UCSD-AML1 (cell line): Measurements from ENCODE around the gene ZNF80.

Experiments
- DNase-seq: peaks from one replicate; lab custom pipeline; 2025; ENCODE audit not compliant: unreplicated experiment; lab: John Stamatoyannopoulos, UW

Gene ZNF80

GRCh38 chr3:114221165-114221880 lies 16.1 kb downstream of the ZNF80 start:
- DNase-seq = no peak

DNA sequence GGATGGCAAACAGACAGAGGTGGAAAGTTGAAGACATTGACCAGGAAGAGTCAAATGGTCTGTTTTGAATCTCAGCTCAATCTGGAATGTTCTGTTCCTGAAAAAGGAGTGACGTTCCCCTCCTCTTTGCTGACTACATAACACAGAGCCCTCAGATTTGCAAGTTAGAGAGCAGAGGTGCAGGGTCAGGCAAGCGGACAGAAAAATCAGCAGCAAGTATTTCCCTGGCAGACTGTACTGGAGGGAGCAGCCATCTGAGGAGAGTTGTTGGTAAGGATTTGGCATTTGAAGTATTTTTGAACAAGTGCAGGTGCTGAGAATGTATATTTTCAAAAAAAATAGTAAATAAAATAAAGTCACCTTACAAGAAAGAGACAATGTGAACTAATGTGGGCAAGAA lies 17.6 kb downstream of the ZNF80 start:
- no peak for DNase-seq

DNA sequence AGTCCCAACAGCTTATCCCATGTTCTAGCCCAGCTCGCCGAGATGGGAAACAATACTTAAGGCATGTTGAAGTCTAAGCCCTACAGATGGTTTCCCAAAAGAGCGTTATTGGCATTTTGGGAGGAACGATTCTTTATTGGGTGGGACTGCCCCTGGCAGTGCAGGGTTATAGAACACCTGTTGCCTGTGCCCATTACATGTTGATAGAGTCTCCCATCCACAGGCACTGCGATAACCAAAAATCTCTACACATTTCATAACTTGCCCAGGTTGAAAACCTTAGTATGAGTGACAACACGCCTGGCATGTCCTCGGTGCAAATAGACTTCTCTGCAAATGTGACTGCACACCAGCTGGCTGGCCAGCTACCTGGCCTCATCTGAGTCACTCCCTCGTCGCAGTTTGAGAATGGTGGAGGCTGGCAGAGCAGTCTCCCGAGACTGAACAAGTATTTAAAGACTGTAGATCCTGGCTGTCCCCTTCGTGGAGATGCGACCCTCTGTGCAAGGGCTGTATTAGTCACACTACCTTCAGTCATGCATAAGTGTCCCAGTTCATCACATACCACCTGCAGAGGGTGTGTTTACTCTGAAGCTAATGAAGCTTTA lies 18.7 kb downstream of the ZNF80 start:
- DNase-seq = no peak

DNA sequence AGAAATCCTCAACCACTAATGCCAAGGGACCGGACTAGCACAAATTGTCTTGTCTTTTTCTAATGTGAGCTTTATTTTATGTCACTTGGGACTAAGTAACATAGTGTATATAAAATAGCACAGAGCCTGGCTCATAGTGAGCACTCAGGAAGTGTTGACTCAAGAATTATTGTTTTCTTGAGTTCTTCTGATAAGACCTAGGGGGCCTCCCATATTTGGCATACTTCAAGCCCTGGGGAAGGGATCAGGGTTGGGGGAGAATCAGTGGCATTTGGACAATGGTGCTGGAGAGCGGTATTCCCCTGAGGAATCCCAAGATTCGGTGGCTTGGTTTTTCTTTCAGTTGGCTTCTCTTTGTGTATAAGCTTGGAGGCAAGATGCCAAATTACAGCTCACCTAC lies 19.4 kb downstream of the ZNF80 start:
- DNase-seq = no peak

DNA sequence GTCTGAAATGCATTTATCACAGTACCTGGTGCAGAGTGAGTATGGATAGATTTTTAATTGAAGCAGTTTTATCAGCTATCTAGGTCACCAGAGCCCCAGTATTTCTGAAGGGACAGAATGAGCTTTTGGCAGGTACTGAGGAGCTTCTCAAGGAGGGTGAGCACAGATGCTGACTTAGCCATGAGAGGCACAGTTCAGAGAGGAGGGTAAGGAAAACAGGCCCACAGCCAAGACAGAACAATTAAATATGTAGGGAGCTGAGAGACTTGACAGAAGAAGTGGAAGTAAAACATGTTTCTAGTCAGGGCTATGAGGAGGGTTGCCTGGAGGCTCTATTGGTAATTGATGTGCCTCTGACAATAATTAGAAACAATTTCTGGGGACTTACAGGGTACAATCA lies 20.1 kb downstream of the ZNF80 start:
- no peak for DNase-seq

GRCh38 chr3:114216186-114216970 lies 21.0 kb downstream of the ZNF80 start:
- no peak for DNase-seq

DNA sequence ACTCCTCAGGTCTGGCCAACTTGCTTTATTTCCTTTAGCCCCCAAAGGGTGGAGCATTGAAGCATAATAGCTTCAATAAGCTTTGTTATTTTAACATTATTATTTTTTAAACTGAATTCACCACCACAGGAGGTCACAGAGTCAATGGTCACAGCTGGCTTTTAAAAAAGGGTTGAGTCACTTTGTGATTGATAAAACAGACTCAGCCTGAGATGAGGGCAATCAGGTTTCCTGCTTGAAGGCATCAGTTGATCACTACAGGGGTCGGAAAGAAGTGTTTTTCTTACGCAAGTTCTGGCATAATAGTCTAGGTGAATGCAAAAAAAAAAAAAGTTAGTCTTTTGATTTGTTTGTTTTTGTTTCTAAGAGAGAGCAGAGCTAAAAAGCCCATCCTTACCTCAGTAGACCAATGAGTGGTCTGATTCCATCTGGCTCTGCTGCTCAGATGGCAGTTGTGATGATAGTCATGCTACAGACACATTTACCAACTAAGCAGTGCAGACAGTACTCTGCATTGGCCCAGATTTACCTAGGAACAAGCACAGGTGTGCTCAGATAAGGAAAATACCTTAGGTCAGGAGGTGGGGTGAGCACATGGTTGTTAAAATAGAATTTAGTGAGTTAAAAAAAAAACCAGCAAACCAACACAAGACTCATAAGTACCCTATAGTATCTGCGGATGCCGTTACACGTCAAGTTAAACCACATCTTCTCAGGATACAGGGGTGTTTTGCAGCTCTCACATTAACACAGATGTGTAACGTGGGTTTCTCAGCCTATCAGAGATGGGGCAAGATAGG lies 22.6 kb downstream of the ZNF80 start:
- no peak for DNase-seq

GRCh38 chr3:114213627-114214541 lies 23.5 kb downstream of the ZNF80 start:
- DNase-seq = no peak

DNA sequence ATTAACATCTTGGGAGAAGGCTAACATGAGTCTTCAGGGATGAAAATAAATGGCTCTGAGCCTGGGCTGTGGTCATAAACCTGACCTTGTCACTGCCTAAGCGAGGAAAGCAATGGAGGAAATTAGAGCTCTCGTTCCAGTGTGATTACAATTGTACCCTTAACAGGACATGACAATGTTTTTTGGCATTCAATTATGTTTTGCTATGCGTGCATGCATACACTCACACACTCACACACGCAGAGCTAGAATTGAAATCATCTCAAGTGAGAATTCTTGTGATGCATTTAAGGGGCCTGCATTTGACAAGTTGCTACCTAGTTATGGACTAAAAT lies 24.1 kb downstream of the ZNF80 start:
- DNase-seq = no peak

GRCh38 chr3:114212646-114213045 lies 24.7 kb downstream of the ZNF80 start:
- DNase-seq = no peak

GRCh38 chr3:114207768-114208167 lies 29.6 kb downstream of the ZNF80 start:
- DNase-seq = no peak

DNA sequence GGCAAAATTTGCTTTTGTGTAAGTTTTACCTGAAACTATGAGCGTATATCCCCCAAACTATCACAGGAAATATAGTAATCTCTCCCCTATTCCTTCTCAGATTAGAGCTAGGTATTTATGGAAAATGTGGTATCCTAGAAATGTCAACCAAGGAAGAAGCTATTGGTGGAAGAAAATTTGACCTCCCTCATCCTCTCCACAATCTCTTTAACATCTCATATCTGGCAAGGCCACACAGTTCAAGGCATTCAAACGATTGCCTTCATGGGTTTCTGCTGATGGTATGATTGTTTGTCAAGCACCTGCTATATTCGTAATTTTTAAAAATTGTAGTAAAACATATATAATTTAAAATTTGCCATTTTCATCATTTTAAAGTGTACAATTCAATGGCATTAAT lies 31.0 kb downstream of the ZNF80 start:
- DNase-seq = no peak

- DNase-seq = no peak
Measured at GRCh38 chr3:114205541-114205940, 31.8 kb downstream of the ZNF80 start.

DNA sequence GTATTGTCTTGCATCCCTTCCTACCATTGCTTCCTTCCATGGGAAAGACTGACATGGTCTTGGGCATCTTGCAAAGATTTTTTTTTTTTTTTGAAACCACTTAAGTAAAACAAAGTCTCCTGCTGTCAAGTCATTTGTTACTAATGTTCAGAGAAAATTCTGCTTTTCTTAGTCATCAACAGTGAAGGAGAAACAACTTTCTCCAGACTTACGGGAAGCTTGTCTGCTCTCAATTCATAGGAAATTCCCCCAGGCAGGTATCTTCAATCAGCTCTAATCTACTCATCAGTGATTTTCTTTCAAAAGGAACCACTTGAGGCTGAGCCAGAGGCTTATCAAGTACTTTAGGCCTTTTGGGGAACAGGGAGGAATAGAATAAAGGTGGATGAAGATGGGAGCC lies 42.6 kb downstream of the ZNF80 start:
- no peak for DNase-seq

DNA sequence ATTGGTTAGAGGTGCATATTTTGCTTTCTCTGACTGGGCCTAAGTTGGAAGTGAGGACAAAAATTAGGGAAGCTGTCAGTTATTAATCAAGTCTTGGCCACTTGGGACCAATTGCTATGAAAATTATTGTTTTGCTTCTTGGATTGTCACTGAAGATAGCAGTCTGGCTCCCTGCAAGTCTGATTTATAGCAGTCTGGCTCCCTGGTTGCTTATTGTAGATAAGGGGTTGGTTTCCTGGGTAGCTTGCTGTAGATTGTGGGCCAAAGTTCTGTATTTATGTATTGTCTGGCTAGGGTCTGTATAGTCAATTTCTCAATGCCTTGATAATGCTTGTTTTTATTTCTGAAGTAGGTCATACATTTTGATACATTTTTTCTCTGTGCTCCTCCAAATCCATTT lies 45.2 kb downstream of the ZNF80 start:
- no peak for DNase-seq

GRCh38 chr3:114186501-114186900 lies 50.9 kb downstream of the ZNF80 start:
- no peak for DNase-seq
